Measurements from ENCODE around the gene LAMA5.

- TF ChIP-seq CTCF (conservative IDR thresholded peaks at IDR 0.05; ENCODE audit: low read depth in 2 of 2) (no peak), EZH2 (IDR thresholded peaks at IDR 0.05; ENCODE audit: low read depth, unreplicated experiment) (no peak), JUNB (IDR thresholded peaks at IDR 0.05; ENCODE audit: unreplicated experiment) (no peak), POLR2AphosphoS5 (IDR thresholded peaks at IDR 0.05; ENCODE audit: low read depth) (no peak), STAT1 (IDR thresholded peaks at IDR 0.05; ENCODE audit: unreplicated experiment) (no peak), ZNF331 (CRISPR knock-in tag; IDR thresholded peaks at IDR 0.05; ENCODE audit: low read depth) (no peak), REST (IDR thresholded peaks at IDR 0.05; ENCODE audit: unreplicated experiment) (no peak), NANOG (IDR thresholded peaks at IDR 0.05; ENCODE audit: borderline replicate concordance) (no peak), ZNF114 (CRISPR knock-in tag; IDR thresholded peaks at IDR 0.05) (no peak), ETS1 (IDR thresholded peaks at IDR 0.05) (no peak), EZH2phosphoT487 (IDR thresholded peaks at IDR 0.05; ENCODE audit: unreplicated experiment) (no peak)
These were observed 34.7 kb downstream of the LAMA5 start for GRCh38 chr20:62332421-62332820.

Data from GM23338 (cell line).